A549 (cell line): Measurements from ENCODE around the gene TAS1R3. TPM values are rescaled to one million over a fixed set of nuclear protein-coding genes. Genes with fewer than 3 reads are reported as not detected.

Experiments
- ATAC-seq, 2 experiments: fragments of 200-7000 bp in 1 of 2; fragments of >200 bp in 1 of 2; cut with Nextera tagmentation in 1 of 2; cut with Tn5 transposase in 1 of 2; 3 replicates each; pipeline versions ENCODE4 v1.8.0 to v1.9.1; 2018 to 2020; ENCODE audit warnings: mild to moderate bottlenecking in 1 of 2, moderate library complexity in 1 of 2
- CTCF ChIA-PET: fragments of 300-600 bp; sonication (Branson Sonifier 250); formaldehyde crosslinking; extraction: SDS; loops from one replicate; lab custom pipeline; 2021; ENCODE audit warnings: antibody characterized with exemption, inconsistent platforms; lab: Yijun Ruan, JAX
- POLR2A ChIA-PET: fragments of 350-600 bp; formaldehyde crosslinking; extraction: SDS; loops from one replicate; lab custom pipeline; 2021; ENCODE audit warnings: antibody characterized with exemption, inconsistent platforms; lab: Yijun Ruan, JAX
- DNase-seq, 2 experiments: peaks; one replicate each; pipeline versions ENCODE4 v3.0.0 to v3.0.0-alpha.2; 2011 to 2016; ENCODE audit warnings: low read depth in 1 of 2, low spot score in 1 of 2
- FAIRE-seq: peaks from 2 replicates; lab custom pipeline; 2011; peaks lifted over from hg19 to GRCh38; lab: Jason Lieb, UNC
- H3K27ac ChIP-seq, 2 experiments: fragments of >200 bp; sonication (Bioruptor Twin); formaldehyde crosslinking; 3 replicates each; pipeline ENCODE4 v1.5.1; 2016 to 2017
- H3K4me1 ChIP-seq: fragments of >200 bp; sonication (Bioruptor Twin); formaldehyde crosslinking; 3 replicates; pipeline ENCODE4 v1.6.1; 2016
- H3K4me2 ChIP-seq: fragments of >200 bp; sonication (Bioruptor Twin); formaldehyde crosslinking; 3 replicates; pipeline ENCODE4 v1.6.1; 2016
- H3K4me3 ChIP-seq: fragments of >200 bp; sonication (Bioruptor Twin); formaldehyde crosslinking; 3 replicates; pipeline ENCODE4 v1.5.1; 2016
- H3K9me3 ChIP-seq: fragments of >200 bp; sonication (Bioruptor Twin); formaldehyde crosslinking; 3 replicates; pipeline ENCODE4 v1.6.1; 2016
- BHLHE40 ChIP-seq: IDR thresholded peaks from 2 replicates; pipeline ENCODE4 v1.6.1; 2012; ENCODE audit warnings: low read depth, low read length, inconsistent platforms
- CEBPB ChIP-seq, 2 experiments: fragments of >200 bp in 1 of 2; sonication (Bioruptor Twin) in 1 of 2; formaldehyde crosslinking in 1 of 2; IDR thresholded peaks; 2 replicates each; pipeline ENCODE4 v1.6.1; 2012 to 2016
- CHD2 ChIP-seq: fragments of 150-350 bp; IDR thresholded peaks from 2 replicates; pipeline ENCODE4 v1.6.1; 2014; ENCODE audit warnings: low read length; ENCODE audit not compliant: partially characterized antibody
- EHF ChIP-seq: fragments of 250-450 bp; sonication (Bioruptor Pico); IDR thresholded peaks from 2 replicates; pipeline ENCODE4 v1.5.0; 2020; ENCODE audit warnings: mild to moderate bottlenecking
- EP300 ChIP-seq, 2 experiments: fragments of >200 bp; sonication (Bioruptor Twin); formaldehyde crosslinking; IDR thresholded peaks; 2 replicates in 1 of 2; 3 replicates in 1 of 2; pipeline ENCODE4 v1.6.1; 2016 to 2017
- JUNB ChIP-seq: fragments of >200 bp; sonication (Bioruptor Twin); formaldehyde crosslinking; IDR thresholded peaks from 2 replicates; pipeline ENCODE4 v1.6.1; 2016
- KDM5A ChIP-seq: fragments of 200-600 bp; sonication (generic); IDR thresholded peaks from 2 replicates; pipeline ENCODE4 v1.6.1; 2016; ENCODE audit warnings: antibody characterized with exemption, mild to moderate bottlenecking
- MAZ ChIP-seq: fragments of 150-350 bp; IDR thresholded peaks from 2 replicates; pipeline ENCODE4 v1.6.1; 2014; ENCODE audit warnings: antibody characterized with exemption, low read depth, low read length, borderline replicate concordance
- MYC ChIP-seq: IDR thresholded peaks from 2 replicates; pipeline ENCODE4 v1.6.1; 2012; ENCODE audit warnings: mild to moderate bottlenecking, inconsistent platforms, low read length, improper control_type of control experiment, borderline replicate concordance
- PHF8 ChIP-seq: fragments of 200-600 bp; sonication (generic); IDR thresholded peaks from 2 replicates; pipeline ENCODE4 v1.6.1; 2016; ENCODE audit warnings: low read depth, mild to moderate bottlenecking, antibody characterized with exemption, moderate library complexity, borderline replicate concordance
- POLR2AphosphoS2 ChIP-seq: conservative IDR thresholded peaks from 2 replicates; pipeline ENCODE4 v1.6.1; 2012; ENCODE audit warnings: low read length, improper control_type of control experiment, inconsistent platforms
- RFX5 ChIP-seq: fragments of 450-650 bp; IDR thresholded peaks from 2 replicates; pipeline ENCODE4 v1.7.1; 2014; ENCODE audit warnings: antibody characterized with exemption, mild to moderate bottlenecking, moderate library complexity
- RNF2 ChIP-seq: fragments of 200-600 bp; sonication (generic); IDR thresholded peaks from 2 replicates; pipeline ENCODE4 v1.6.1; 2016; ENCODE audit warnings: low read depth, mild to moderate bottlenecking, antibody characterized with exemption, moderate library complexity, borderline replicate concordance
- SMC3 ChIP-seq: fragments of >200 bp; sonication (Bioruptor Twin); formaldehyde crosslinking; IDR thresholded peaks from 3 replicates; pipeline ENCODE4 v1.6.1; 2018; ENCODE audit warnings: inconsistent platforms
- SREBF2 ChIP-seq: fragments of 450-650 bp; IDR thresholded peaks from 2 replicates; pipeline ENCODE4 v1.6.1; 2014; ENCODE audit warnings: mild to moderate bottlenecking, moderate library complexity
- TFCP2L1 ChIP-seq: fragments of 250-450 bp; sonication (Bioruptor Pico); IDR thresholded peaks from 2 replicates; pipeline ENCODE4 v1.5.0; 2021; ENCODE audit warnings: mild to moderate bottlenecking
- TP53 ChIP-seq: fragments of 250-450 bp; sonication (Bioruptor Pico); IDR thresholded peaks from 2 replicates; pipeline ENCODE4 v1.5.0; 2021; ENCODE audit warnings: mild to moderate bottlenecking, moderate library complexity
- WGBS: methylation state at CpG from one replicate; pipeline ENCODE4 v1.1.6; 2017; ENCODE audit errors: missing lambda C conversion rate; 5-methylcytosine and 5-hydroxymethylcytosine counted together
- polyA plus RNA-seq, 4 experiments: library from polyadenylated mRNA; depleted of rRNA in 3 of 4; stranded (reverse); fragments of >200 nt; fragmentation: RNase III in 1 of 4; extraction: RNeasy Plus Mini Kit Qiagen cat#74134 plus additional on column Dnase treatment in 1 of 4; gene quantifications; 2 replicates in 3 of 4; 3 replicates in 1 of 4; pipeline ENCODE4 v1.2.3, GENCODE V29; 2011 to 2017
- TF ChIP-seq, protein P1 (sequence below): fragments of 200-600 bp; sonication (generic); IDR thresholded peaks from 2 replicates; pipeline ENCODE4 v1.6.1; 2016; ENCODE audit warnings: antibody characterized with exemption, mild to moderate bottlenecking, moderate library complexity
- TF ChIP-seq, protein P2 (sequence below): IDR thresholded peaks from 2 replicates; pipeline ENCODE4 v1.6.1; 2012
- TF ChIP-seq, protein P3 (sequence below): fragments of >200 bp; sonication (Bioruptor Twin); formaldehyde crosslinking; IDR thresholded peaks from 3 replicates; pipeline ENCODE4 v1.5.1; 2016
- TF ChIP-seq, protein P4 (sequence below): fragments of 250-450 bp; sonication (Bioruptor Pico); IDR thresholded peaks from 2 replicates; pipeline ENCODE4 v1.5.0; 2020; ENCODE audit warnings: low read depth, mild to moderate bottlenecking, moderate library complexity
- TF ChIP-seq, protein P5 (sequence below): fragments of >200 bp; sonication (Bioruptor Twin); formaldehyde crosslinking; IDR thresholded peaks from 2 replicates; pipeline ENCODE4 v1.6.1; 2016
- TF ChIP-seq, protein P6 (sequence below): fragments of 150-350 bp; IDR thresholded peaks from 2 replicates; pipeline ENCODE4 v1.6.1; 2014; ENCODE audit warnings: low read depth, mild to moderate bottlenecking, low read length

The TAS1R3 gene
- polyA plus RNA-seq, 2 of the 4 experiments (the other 2 are of a cell fraction), result 0.05 to 0.15 TPM

DNA sequence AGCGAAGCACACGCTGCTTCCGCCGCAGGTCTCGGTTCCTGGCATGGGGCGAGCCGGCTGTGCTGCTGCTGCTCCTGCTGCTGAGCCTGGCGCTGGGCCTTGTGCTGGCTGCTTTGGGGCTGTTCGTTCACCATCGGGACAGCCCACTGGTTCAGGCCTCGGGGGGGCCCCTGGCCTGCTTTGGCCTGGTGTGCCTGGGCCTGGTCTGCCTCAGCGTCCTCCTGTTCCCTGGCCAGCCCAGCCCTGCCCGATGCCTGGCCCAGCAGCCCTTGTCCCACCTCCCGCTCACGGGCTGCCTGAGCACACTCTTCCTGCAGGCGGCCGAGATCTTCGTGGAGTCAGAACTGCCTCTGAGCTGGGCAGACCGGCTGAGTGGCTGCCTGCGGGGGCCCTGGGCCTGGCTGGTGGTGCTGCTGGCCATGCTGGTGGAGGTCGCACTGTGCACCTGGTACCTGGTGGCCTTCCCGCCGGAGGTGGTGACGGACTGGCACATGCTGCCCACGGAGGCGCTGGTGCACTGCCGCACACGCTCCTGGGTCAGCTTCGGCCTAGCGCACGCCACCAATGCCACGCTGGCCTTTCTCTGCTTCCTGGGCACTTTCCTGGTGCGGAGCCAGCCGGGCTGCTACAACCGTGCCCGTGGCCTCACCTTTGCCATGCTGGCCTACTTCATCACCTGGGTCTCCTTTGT, 2.6 kb downstream of the TAS1R3 start:
- DNase-seq (no peak), FAIRE-seq (no peak)
- Histone ChIP-seq H3K4me2 (no peak overlapping the region), H3K4me1 (peaks cover 12% of the 10 kb centered on the region; the same call in 2 of the 3 replicates), H3K27ac (no peak overlapping the region), H3K9me3 (no peaks in the 10 kb centered on the region)
- ChIA-PET CTCF (interaction anchor here (1.6 to 2.8 kb wide), 3 partner anchors 11 to 38 kb away, joined by 7 to 22 read pairs (median 12); no protein-coding TSS in a partner anchor), POLR2A (no interaction called here)
- WGBS, result 87% methylated on average over 16 of the region's 36 CpGs
- TF ChIP-seq KDM5A (no peak), POLR2AphosphoS2 (no peak), RFX5 (no peak)
- TF ChIP-seq, all 56 proteins: peak for 0
- H3K4me3 ChIP-seq, result no peak overlapping the region
- ATAC-seq, result peak; percentile 4 to 11; a peak in 1 of 6 replicates

DNA sequence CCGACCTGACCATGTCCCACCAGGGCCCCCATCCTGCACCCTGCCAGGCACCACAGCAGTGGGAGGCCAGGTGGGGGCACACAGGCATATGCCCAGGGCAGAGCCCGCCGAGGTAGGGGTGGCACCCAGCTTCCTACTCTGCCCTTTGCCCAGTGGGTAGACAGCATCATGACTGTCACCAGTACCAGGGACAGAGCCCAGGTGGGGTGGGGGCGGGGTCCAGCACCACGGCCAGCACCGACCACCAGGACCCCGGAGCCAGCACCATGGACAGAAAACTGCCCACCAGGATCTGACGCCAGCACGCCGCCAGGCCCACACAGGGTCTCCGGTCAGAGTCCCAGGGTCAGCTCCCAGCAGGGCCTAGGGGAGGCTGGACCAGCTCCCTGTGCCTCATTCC, 3.8 kb downstream of the TAS1R3 start:
- H3K4me2 ChIP-seq, result no peak overlapping the region
- no peak overlapping the region for H3K27ac ChIP-seq
- peaks cover 12% of the 10 kb centered on the region; the same call in 2 of the 3 replicates for H3K4me1 ChIP-seq
- no peak for DNase-seq
- H3K4me3 ChIP-seq, result no peak overlapping the region
- TF ChIP-seq CEBPB (IDR thresholded peaks at IDR 0.05), result no peak
- TF ChIP-seq, protein P1, sequence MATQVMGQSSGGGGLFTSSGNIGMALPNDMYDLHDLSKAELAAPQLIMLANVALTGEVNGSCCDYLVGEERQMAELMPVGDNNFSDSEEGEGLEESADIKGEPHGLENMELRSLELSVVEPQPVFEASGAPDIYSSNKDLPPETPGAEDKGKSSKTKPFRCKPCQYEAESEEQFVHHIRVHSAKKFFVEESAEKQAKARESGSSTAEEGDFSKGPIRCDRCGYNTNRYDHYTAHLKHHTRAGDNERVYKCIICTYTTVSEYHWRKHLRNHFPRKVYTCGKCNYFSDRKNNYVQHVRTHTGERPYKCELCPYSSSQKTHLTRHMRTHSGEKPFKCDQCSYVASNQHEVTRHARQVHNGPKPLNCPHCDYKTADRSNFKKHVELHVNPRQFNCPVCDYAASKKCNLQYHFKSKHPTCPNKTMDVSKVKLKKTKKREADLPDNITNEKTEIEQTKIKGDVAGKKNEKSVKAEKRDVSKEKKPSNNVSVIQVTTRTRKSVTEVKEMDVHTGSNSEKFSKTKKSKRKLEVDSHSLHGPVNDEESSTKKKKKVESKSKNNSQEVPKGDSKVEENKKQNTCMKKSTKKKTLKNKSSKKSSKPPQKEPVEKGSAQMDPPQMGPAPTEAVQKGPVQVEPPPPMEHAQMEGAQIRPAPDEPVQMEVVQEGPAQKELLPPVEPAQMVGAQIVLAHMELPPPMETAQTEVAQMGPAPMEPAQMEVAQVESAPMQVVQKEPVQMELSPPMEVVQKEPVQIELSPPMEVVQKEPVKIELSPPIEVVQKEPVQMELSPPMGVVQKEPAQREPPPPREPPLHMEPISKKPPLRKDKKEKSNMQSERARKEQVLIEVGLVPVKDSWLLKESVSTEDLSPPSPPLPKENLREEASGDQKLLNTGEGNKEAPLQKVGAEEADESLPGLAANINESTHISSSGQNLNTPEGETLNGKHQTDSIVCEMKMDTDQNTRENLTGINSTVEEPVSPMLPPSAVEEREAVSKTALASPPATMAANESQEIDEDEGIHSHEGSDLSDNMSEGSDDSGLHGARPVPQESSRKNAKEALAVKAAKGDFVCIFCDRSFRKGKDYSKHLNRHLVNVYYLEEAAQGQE, result peak; percentile 85
- no peak for TF ChIP-seq JUNB
- WGBS, result 95% methylated on average over 4 of the region's 11 CpGs
- CTCF ChIA-PET, result interaction anchor here (1.1 to 2.8 kb wide), 5 partner anchors 10 to 170 kb away, joined by 3 to 22 read pairs (median 6); no protein-coding TSS in a partner anchor
- no peaks in the 10 kb centered on the region for H3K9me3 ChIP-seq
- no peak for FAIRE-seq
- POLR2A ChIA-PET, result no interaction called here
- ATAC-seq, result no peak

DNA sequence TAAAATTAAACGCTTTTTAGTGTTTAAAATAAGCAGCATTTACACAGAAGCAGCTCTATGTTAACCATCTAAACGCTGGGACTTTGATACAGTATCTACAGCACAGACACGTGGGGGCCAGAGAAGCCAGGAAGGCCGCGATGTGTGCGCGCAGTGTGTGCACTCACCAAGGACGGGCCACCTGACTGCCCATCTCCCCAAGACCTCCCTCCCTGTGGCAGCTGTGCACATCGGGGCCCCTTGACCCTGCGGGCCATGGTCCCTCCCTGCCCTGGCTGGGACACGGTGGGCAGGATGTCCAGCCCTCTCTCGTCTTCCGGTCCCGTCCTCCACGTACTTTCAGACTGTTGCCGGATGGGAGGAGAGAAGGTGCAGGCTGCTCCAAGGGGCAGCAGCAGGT, 4.2 kb downstream of the TAS1R3 start:
- no peaks in the 10 kb centered on the region for H3K9me3 ChIP-seq
- TF ChIP-seq BHLHE40, result no peak
- TF ChIP-seq, protein P2, sequence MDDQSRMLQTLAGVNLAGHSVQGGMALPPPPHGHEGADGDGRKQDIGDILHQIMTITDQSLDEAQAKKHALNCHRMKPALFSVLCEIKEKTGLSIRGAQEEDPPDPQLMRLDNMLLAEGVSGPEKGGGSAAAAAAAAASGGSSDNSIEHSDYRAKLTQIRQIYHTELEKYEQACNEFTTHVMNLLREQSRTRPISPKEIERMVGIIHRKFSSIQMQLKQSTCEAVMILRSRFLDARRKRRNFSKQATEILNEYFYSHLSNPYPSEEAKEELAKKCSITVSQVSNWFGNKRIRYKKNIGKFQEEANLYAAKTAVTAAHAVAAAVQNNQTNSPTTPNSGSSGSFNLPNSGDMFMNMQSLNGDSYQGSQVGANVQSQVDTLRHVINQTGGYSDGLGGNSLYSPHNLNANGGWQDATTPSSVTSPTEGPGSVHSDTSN, result no peak
- TF ChIP-seq, protein P3, sequence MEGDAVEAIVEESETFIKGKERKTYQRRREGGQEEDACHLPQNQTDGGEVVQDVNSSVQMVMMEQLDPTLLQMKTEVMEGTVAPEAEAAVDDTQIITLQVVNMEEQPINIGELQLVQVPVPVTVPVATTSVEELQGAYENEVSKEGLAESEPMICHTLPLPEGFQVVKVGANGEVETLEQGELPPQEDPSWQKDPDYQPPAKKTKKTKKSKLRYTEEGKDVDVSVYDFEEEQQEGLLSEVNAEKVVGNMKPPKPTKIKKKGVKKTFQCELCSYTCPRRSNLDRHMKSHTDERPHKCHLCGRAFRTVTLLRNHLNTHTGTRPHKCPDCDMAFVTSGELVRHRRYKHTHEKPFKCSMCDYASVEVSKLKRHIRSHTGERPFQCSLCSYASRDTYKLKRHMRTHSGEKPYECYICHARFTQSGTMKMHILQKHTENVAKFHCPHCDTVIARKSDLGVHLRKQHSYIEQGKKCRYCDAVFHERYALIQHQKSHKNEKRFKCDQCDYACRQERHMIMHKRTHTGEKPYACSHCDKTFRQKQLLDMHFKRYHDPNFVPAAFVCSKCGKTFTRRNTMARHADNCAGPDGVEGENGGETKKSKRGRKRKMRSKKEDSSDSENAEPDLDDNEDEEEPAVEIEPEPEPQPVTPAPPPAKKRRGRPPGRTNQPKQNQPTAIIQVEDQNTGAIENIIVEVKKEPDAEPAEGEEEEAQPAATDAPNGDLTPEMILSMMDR, result no peak
- TF ChIP-seq KDM5A, result no peak
- TF ChIP-seq, protein P4, sequence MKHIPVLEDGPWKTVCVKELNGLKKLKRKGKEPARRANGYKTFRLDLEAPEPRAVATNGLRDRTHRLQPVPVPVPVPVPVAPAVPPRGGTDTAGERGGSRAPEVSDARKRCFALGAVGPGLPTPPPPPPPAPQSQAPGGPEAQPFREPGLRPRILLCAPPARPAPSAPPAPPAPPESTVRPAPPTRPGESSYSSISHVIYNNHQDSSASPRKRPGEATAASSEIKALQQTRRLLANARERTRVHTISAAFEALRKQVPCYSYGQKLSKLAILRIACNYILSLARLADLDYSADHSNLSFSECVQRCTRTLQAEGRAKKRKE (CRISPR knock-in tag), result no peak
- TF ChIP-seq, protein P5, sequence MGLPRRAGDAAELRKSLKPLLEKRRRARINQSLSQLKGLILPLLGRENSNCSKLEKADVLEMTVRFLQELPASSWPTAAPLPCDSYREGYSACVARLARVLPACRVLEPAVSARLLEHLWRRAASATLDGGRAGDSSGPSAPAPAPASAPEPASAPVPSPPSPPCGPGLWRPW, result no peak
- no peak for TF ChIP-seq RNF2
- no peak for TF ChIP-seq TP53
- no peak for TF ChIP-seq TFCP2L1
- TF ChIP-seq MAZ, result no peak
- no peak for TF ChIP-seq JUNB
- TF ChIP-seq, protein P6, sequence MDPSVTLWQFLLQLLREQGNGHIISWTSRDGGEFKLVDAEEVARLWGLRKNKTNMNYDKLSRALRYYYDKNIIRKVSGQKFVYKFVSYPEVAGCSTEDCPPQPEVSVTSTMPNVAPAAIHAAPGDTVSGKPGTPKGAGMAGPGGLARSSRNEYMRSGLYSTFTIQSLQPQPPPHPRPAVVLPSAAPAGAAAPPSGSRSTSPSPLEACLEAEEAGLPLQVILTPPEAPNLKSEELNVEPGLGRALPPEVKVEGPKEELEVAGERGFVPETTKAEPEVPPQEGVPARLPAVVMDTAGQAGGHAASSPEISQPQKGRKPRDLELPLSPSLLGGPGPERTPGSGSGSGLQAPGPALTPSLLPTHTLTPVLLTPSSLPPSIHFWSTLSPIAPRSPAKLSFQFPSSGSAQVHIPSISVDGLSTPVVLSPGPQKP, result no peak
- no peak for TF ChIP-seq PHF8
- TF ChIP-seq SREBF2, result no peak
- TF ChIP-seq SMC3, result no peak
- TF ChIP-seq EP300 (IDR thresholded peaks at IDR 0.05), result no peak
- no peak for TF ChIP-seq EHF (CRISPR knock-in tag)
- TF ChIP-seq CHD2, result no peak
- no peak for TF ChIP-seq MYC
- WGBS, result 84% methylated on average over 15 of the region's 16 CpGs
- CTCF ChIA-PET, result interaction anchor here (1.1 to 2.8 kb wide), 6 partner anchors 10 to 169 kb away, joined by 3 to 22 read pairs (median 6); no protein-coding TSS in a partner anchor
- DNase-seq (no peak), FAIRE-seq (no peak), ATAC-seq (no peak)
- H3K4me3 ChIP-seq, result no peak overlapping the region
- peaks cover 12% of the 10 kb centered on the region; the same call in 2 of the 3 replicates for H3K4me1 ChIP-seq
- H3K27ac ChIP-seq, result no peak overlapping the region
- POLR2A ChIA-PET, result no interaction called here
- no peak overlapping the region for H3K4me2 ChIP-seq
